GM12878 (cell line): Measurements from ENCODE around the gene TRA2B. TPM values are rescaled to one million over a fixed set of nuclear protein-coding genes. Genes with fewer than 3 reads are reported as not detected.

ENCODE experiments used
- ATAC-seq: fragments of 200-7000 bp; cut with Tn5 transposase; 3 replicates; pipeline ENCODE4 v1.9.1; 2020; ENCODE audit warnings: mild to moderate bottlenecking, moderate library complexity
- BruUV-seq: library from RNA; stranded (reverse); fragments of 400-500 nt; replicated peaks from 2 replicates; lab custom pipeline; 2021; lab: Mats Ljungman, UMichigan
- CTCF ChIA-PET: fragments of 300-600 bp; sonication (Branson Sonifier 250); formaldehyde crosslinking; extraction: SDS; loops from one replicate; lab custom pipeline; 2021; ENCODE audit warnings: inconsistent platforms; lab: Yijun Ruan, JAX
- POLR2A ChIA-PET: fragments of 350-600 bp; formaldehyde crosslinking; extraction: SDS; loops from one replicate; lab custom pipeline; 2021; ENCODE audit warnings: inconsistent platforms; lab: Charles Lee
- RAD21 ChIA-PET: fragments of 300-600 bp; sonication (Branson Sonifier 250); formaldehyde crosslinking; loops from one replicate; lab custom pipeline; 2023; ENCODE audit warnings: antibody characterized with exemption; ENCODE audit not compliant: unreplicated experiment; lab: Charles Lee
- SMC1A ChIA-PET: fragments of 300-600 bp; sonication (Branson Sonifier 250); formaldehyde crosslinking; loops from one replicate; lab custom pipeline; 2023; ENCODE audit not compliant: unreplicated experiment, uncharacterized antibody; lab: Charles Lee
- DNase-seq: peaks from one replicate; pipeline ENCODE4 v3.0.0-alpha.2; 2011; ENCODE audit warnings: low read depth, low spot score
- FAIRE-seq: peaks from 3 replicates; lab custom pipeline; 2011; peaks lifted over from hg19 to GRCh38; lab: Jason Lieb, UNC
- H2AFZ ChIP-seq: 2 replicates; pipeline ENCODE4 v1.6.0; 2011; ENCODE audit warnings: low read depth, low read length, control low read depth; ENCODE audit not compliant: control insufficient read depth
- H3K27ac ChIP-seq: 2 replicates; pipeline ENCODE4 v1.5.1; 2011; ENCODE audit warnings: control low read depth; ENCODE audit not compliant: control insufficient read depth, insufficient read depth
- H3K27me3 ChIP-seq, 2 experiments: replicated peaks in 1 of 2; 2 replicates each; pipeline versions ENCODE4 v1.6.0 to v1.6.1; 2011; ENCODE audit warnings: low read length in 1 of 2; ENCODE audit not compliant: control insufficient read depth in 2 of 2, insufficient read depth in 2 of 2
- H3K36me3 ChIP-seq, 2 experiments: 2 replicates each; pipeline ENCODE4 v1.5.1; 2011; ENCODE audit warnings: low read length in 1 of 2; ENCODE audit not compliant: control insufficient read depth in 2 of 2, insufficient read depth in 2 of 2
- H3K4me1 ChIP-seq: 2 replicates; pipeline ENCODE4 v1.6.1; 2011; ENCODE audit warnings: mild to moderate bottlenecking, low read length, moderate library complexity, mixed read lengths; ENCODE audit not compliant: control insufficient read depth, insufficient read depth
- H3K4me2 ChIP-seq: 2 replicates; pipeline ENCODE4 v1.6.0; 2011; ENCODE audit warnings: control low read depth; ENCODE audit not compliant: control insufficient read depth, insufficient read depth
- H3K4me3 ChIP-seq: fragments of 200-600 bp; sonication (generic); 2 replicates; pipeline ENCODE4 v1.5.1; 2016
- H3K79me2 ChIP-seq: 2 replicates; pipeline ENCODE4 v1.6.0; 2011; ENCODE audit warnings: low read length; ENCODE audit not compliant: control insufficient read depth, insufficient read depth
- H3K9ac ChIP-seq: 2 replicates; pipeline ENCODE4 v1.8.0; 2011; ENCODE audit warnings: low read length, control low read depth, mixed read lengths; ENCODE audit not compliant: control insufficient read depth, insufficient read depth
- H3K9me3 ChIP-seq: replicated peaks from 3 replicates; pipeline ENCODE4 v1.5.1; 2011; ENCODE audit warnings: mild to moderate bottlenecking, low read length; ENCODE audit not compliant: control insufficient read depth, insufficient read depth
- H4K20me1 ChIP-seq: 2 replicates; pipeline ENCODE4 v1.6.0; 2011; ENCODE audit not compliant: control insufficient read depth, insufficient read depth
- BMI1 ChIP-seq: fragments of 450-650 bp; IDR thresholded peaks from 2 replicates; pipeline ENCODE4 v1.6.1; 2016; ENCODE audit warnings: mild to moderate bottlenecking, moderate library complexity, borderline replicate concordance
- CEBPB ChIP-seq, 2 experiments: fragments of 150-350 bp in 1 of 2; IDR thresholded peaks; 2 replicates each; pipeline ENCODE4 v1.6.1; 2012 to 2014; ENCODE audit warnings: low read depth in 2 of 2, low read length in 2 of 2, borderline replicate concordance in 1 of 2, inconsistent platforms in 1 of 2
- CHD4 ChIP-seq: fragments of 200-600 bp; sonication (generic); IDR thresholded peaks from 2 replicates; pipeline ENCODE4 v1.6.1; 2016; ENCODE audit warnings: mild to moderate bottlenecking
- HDGF ChIP-seq: fragments of 450-650 bp; IDR thresholded peaks from 2 replicates; pipeline ENCODE4 v1.6.1; 2016; ENCODE audit warnings: antibody characterized with exemption
- POLR2A ChIP-seq: IDR thresholded peaks from 2 replicates; pipeline ENCODE4 v1.6.1; 2011; ENCODE audit warnings: low read depth, mild to moderate bottlenecking, low read length
- POLR2AphosphoS2 ChIP-seq: IDR thresholded peaks from 2 replicates; pipeline ENCODE4 v1.6.1; 2011; ENCODE audit warnings: low read depth, mild to moderate bottlenecking, low read length, improper control_type of control experiment, moderate library complexity
- POLR2AphosphoS5 ChIP-seq: IDR thresholded peaks from 2 replicates; pipeline ENCODE4 v1.6.1; 2011; ENCODE audit warnings: mild to moderate bottlenecking, low read length, inconsistent platforms
- RUNX3 ChIP-seq: IDR thresholded peaks from 2 replicates; pipeline ENCODE4 v1.6.1; 2012; ENCODE audit warnings: low read length, inconsistent platforms
- SKIL ChIP-seq: fragments of 450-650 bp; IDR thresholded peaks from 2 replicates; pipeline ENCODE4 v1.6.1; 2017; ENCODE audit warnings: mild to moderate bottlenecking, low read depth, inconsistent platforms; ENCODE audit not compliant: poor library complexity, severe bottlenecking
- SMAD5 ChIP-seq: IDR thresholded peaks from 2 replicates; pipeline ENCODE4 v1.6.1; 2016; ENCODE audit warnings: antibody characterized with exemption, low read depth
- ZBED1 ChIP-seq: IDR thresholded peaks from 2 replicates; pipeline ENCODE4 v1.6.1; 2016; ENCODE audit warnings: borderline replicate concordance
- WGBS: methylation state at CpG from one replicate; pipeline ENCODE4 v1.1.6; 2016; ENCODE audit warnings: low lambda C conversion rate; ENCODE audit not compliant: insufficient replicate concordance, insufficient coverage; ENCODE audit errors: missing lambda C conversion rate; 5-methylcytosine and 5-hydroxymethylcytosine counted together
- in situ Hi-C: fragments of 300-500 bp; cut with MboI; formaldehyde crosslinking; loops from 9 replicates; pipeline ENCODE4 v1.14.3; 2018; ENCODE audit warnings: mixed read lengths
- intact Hi-C: fragments of 100-400 bp; cut with micrococcal nuclease; formaldehyde crosslinking; loops from one replicate; pipeline ENCODE4 v1.14.2; 2022; ENCODE audit not compliant: unreplicated experiment
- polyA plus RNA-seq, 11 experiments: library from polyadenylated mRNA; depleted of rRNA in 4 of 11; unstranded in 6 of 11; stranded (reverse) in 5 of 11; fragments of >200 nt; fragmentation: Nextera tagmentation in 4 of 11; fragmentation: Illumina TruSeq in 1 of 11; extraction: Ambion mirVana in 4 of 11; extraction: Trizol in 1 of 11; gene quantifications; 1 replicate in 1 of 11; 2 replicates in 10 of 11; pipeline versions ENCODE4 v1.2.1 to v1.2.3, GENCODE V29; 2011 to 2016; ENCODE audit warnings: inconsistent platforms in 2 of 11, missing spikeins in 2 of 11, low read depth in 1 of 11
- total RNA-seq, 4 experiments: library from RNA; depleted of rRNA in 3 of 4; stranded (reverse); fragments of >200 nt in 3 of 4; fragmentation: Illumina TruSeq in 1 of 4; extraction: Trizol in 1 of 4; gene quantifications; 2 replicates each; pipeline versions ENCODE4 v1.2.1 to v1.2.3, GENCODE V29; 2013 to 2021

The TRA2B gene
- total and polyA plus RNA-seq, 10 of the 15 experiments (the other 5 are each of a cell fraction or from before 2014, with no cell fraction given), result 130 to 317 (median 278) TPM

- no peak overlapping the region for H3K27ac ChIP-seq
Observed at GRCh38 chr3:185914911-185915629, 22.7 kb downstream of the TRA2B start.

GRCh38 chr3:185912929-185913901 lies 24.6 kb downstream of the TRA2B start:
- ChIA-PET POLR2A (interaction anchor here (0.7 to 2.0 kb wide), 7 partner anchors 8 to 1777 kb away, joined by 3 to 9 read pairs (median 4); no protein-coding TSS in a partner anchor), CTCF (interaction anchor here (0.6 to 5.0 kb wide), 5 partner anchors 9 to 702 kb away, joined by 3 to 32 read pairs (median 5); no protein-coding TSS in a partner anchor), SMC1A (interaction anchor here (0.6 to 3.0 kb wide), 8 partner anchors 10 to 1119 kb away, joined by 3 to 9 read pairs (median 3); no protein-coding TSS in a partner anchor), RAD21 (interaction anchor here (1.3 kb wide), 1 partner anchor 31 kb away, joined by 4 read pairs; no protein-coding TSS in a partner anchor)
- Histone ChIP-seq H3K79me2 (no peaks in the 10 kb centered on the region), H3K36me3 (peaks cover 1 to 32% of the 10 kb centered on the region in 2 experiments), H3K27ac (no peak overlapping the region), H3K9ac (no peak overlapping the region), H3K4me2 (no peak overlapping the region), H3K27me3 (no peaks in the 10 kb centered on the region), H2AFZ (no peak overlapping the region), H3K4me1 (no peaks in the 10 kb centered on the region), H3K4me3 (no peak overlapping the region), H4K20me1 (no peaks in the 10 kb centered on the region; the same call in 1 of the 2 replicates), H3K9me3 (no peaks in the 10 kb centered on the region)
- no TSS peak for BruUV-seq
- ATAC-seq, result peak; percentile 31
- intact Hi-C loops (no loop called here), in situ Hi-C loops (no loop called here)
- no peak for DNase-seq
- FAIRE-seq, result no peak
- 71% methylated on average over 7 of the region's 7 CpGs for WGBS
- TF ChIP-seq RUNX3, result peak; percentile 40; the same call in 1 of the 2 replicates
- TF ChIP-seq POLR2AphosphoS2, result peak; percentile 59
- TF ChIP-seq SKIL, result no peak
- peak in 1 of 2 experiments; percentile 33; a peak in 1 of 4 replicates for TF ChIP-seq CEBPB (IDR thresholded peaks at IDR 0.05; ENCODE audit: borderline replicate concordance in 1 of 2, low read depth in 2 of 2, low read length in 2 of 2)
- TF ChIP-seq BMI1, result 0 out of 2 replicates have a peak, but pooled peaks have one; percentile 11
- no peak for TF ChIP-seq HDGF
- TF ChIP-seq ZBED1, result 0 out of 2 replicates have a peak, but pooled peaks have one; percentile 39
- peak; percentile 62 for TF ChIP-seq POLR2AphosphoS5
- TF ChIP-seq SMAD5, result peak; percentile 32; the same call in 1 of the 2 replicates

More at GRCh38 chr3:185914911-185915629, 22.7 kb downstream of the TRA2B start:
- intact Hi-C loops, result no loop called here
- ChIA-PET SMC1A (interaction anchor here (0.9 to 1.0 kb wide), 2 partner anchors 11 to 12 kb away, joined by 3 read pairs; no protein-coding TSS in a partner anchor), CTCF (interaction anchor here (0.7 to 5.0 kb wide), 3 partner anchors 11 to 142 kb away, joined by 3 to 32 read pairs (median 3); no protein-coding TSS in a partner anchor), POLR2A (interaction anchor here (0.7 to 1.2 kb wide), 3 partner anchors 11 to 16 kb away, joined by 3 read pairs; no protein-coding TSS in a partner anchor), RAD21 (no interaction called here)
- Histone ChIP-seq H3K79me2 (no peaks in the 10 kb centered on the region; the same call in 1 of the 2 replicates), H4K20me1 (no peaks in the 10 kb centered on the region; the same call in 1 of the 2 replicates), H3K9me3 (no peaks in the 10 kb centered on the region), H3K36me3 (peaks cover 4 to 44% of the 10 kb centered on the region in 2 experiments), H3K9ac (no peak overlapping the region), H3K27me3 (no peaks in the 10 kb centered on the region), H2AFZ (no peak overlapping the region), H3K4me2 (no peak overlapping the region), H3K4me1 (no peaks in the 10 kb centered on the region), H3K4me3 (no peak overlapping the region)
- ATAC-seq (no peak; the same call in 2 of the 3 replicates), DNase-seq (no peak), FAIRE-seq (no peak)
- no TSS peak for BruUV-seq
- WGBS, result 95% methylated on average over 6 of the region's 6 CpGs
- in situ Hi-C loops, result no loop called here
- TF ChIP-seq POLR2AphosphoS5, result peak; percentile 72
- peak; percentile 61 for TF ChIP-seq POLR2A
- TF ChIP-seq CHD4, result no peak
